Mesodermal cell (in vitro differentiated cells): ENCODE measurements around the gene RBM20.

Experiments
- H3K27ac ChIP-seq: 2 replicates; pipeline ENCODE4 v1.7.0; 2013; ENCODE audit warnings: mild to moderate bottlenecking, low read depth, low read length, moderate library complexity; ENCODE audit not compliant: severe bottlenecking
- H3K36me3 ChIP-seq: 2 replicates; pipeline ENCODE4 v1.7.1; 2013; ENCODE audit warnings: mild to moderate bottlenecking, low read length, moderate library complexity; ENCODE audit not compliant: control insufficient read depth, insufficient read depth
- H3K4me1 ChIP-seq: one replicate; pipeline ENCODE4 v1.7.1; 2013; ENCODE audit warnings: mild to moderate bottlenecking, low read length; ENCODE audit not compliant: insufficient read depth, control insufficient read depth, poor library complexity, severe bottlenecking
- H3K4me3 ChIP-seq: 2 replicates; pipeline ENCODE4 v1.7.0; 2013; ENCODE audit warnings: low read length, control low read depth, mild to moderate bottlenecking; ENCODE audit not compliant: insufficient read depth, poor library complexity, severe bottlenecking; ENCODE audit errors: extremely low read depth
- H3K9me3 ChIP-seq: 2 replicates; pipeline ENCODE4 v1.7.1; 2013; ENCODE audit warnings: mild to moderate bottlenecking, low read length, moderate library complexity; ENCODE audit not compliant: control insufficient read depth
- WGBS, 2 experiments: methylation state at CpG; one replicate each; pipeline ENCODE4 v1.1.5; 2013; ENCODE audit warnings: missing lambda C conversion rate in 2 of 2; ENCODE audit not compliant: insufficient coverage in 2 of 2; 5-methylcytosine and 5-hydroxymethylcytosine counted together

RBM20 gene

GRCh38 chr10:110680273-110681020 is 36.3 kb downstream of the RBM20 start:
- Histone ChIP-seq H3K4me3 (no peak overlapping the region), H3K9me3 (no peaks in the 10 kb centered on the region), H3K4me1 (peaks cover 7% of the 10 kb centered on the region), H3K27ac (no peak overlapping the region), H3K36me3 (no peaks in the 10 kb centered on the region)
- WGBS, 2 experiments, result 74 to 79% methylated on average over 14 of the region's 18 CpGs

- WGBS, 2 experiments, result 25 to 80% methylated on average over 1 to 2 of the region's 7 CpGs
- Histone ChIP-seq H3K9me3 (no peaks in the 10 kb centered on the region), H3K4me1 (peaks cover 14% of the 10 kb centered on the region), H3K4me3 (no peak overlapping the region), H3K27ac (no peak overlapping the region), H3K36me3 (no peaks in the 10 kb centered on the region)
Measured at GRCh38 chr10:110681023-110681681, 37.0 kb downstream of the RBM20 start.

- H3K4me3 ChIP-seq, result no peak overlapping the region
- no peak overlapping the region for H3K27ac ChIP-seq
- H3K4me1 ChIP-seq, result peaks cover 16% of the 10 kb centered on the region
- H3K36me3 ChIP-seq, result no peaks in the 10 kb centered on the region
- no peaks in the 10 kb centered on the region for H3K9me3 ChIP-seq
- 100% methylated on average over 2 of the region's 3 CpGs for WGBS, 2 experiments
Measured at GRCh38 chr10:110682348-110682747, 38.2 kb downstream of the RBM20 start.

- Histone ChIP-seq H3K36me3 (no peaks in the 10 kb centered on the region), H3K9me3 (no peaks in the 10 kb centered on the region), H3K27ac (no peak overlapping the region), H3K4me1 (peaks cover 16% of the 10 kb centered on the region), H3K4me3 (no peak overlapping the region)
- WGBS, 2 experiments, result 69 to 73% methylated on average over 18 to 22 of the region's 22 CpGs
Measured at GRCh38 chr10:110684800-110685446, 40.8 kb downstream of the RBM20 start.

GRCh38 chr10:110686047-110686446 is 41.9 kb downstream of the RBM20 start:
- no peaks in the 10 kb centered on the region for H3K9me3 ChIP-seq
- H3K4me1 ChIP-seq, result peaks cover 16% of the 10 kb centered on the region
- no peak overlapping the region for H3K27ac ChIP-seq
- 94 to 100% methylated on average over 4 of the region's 6 CpGs for WGBS, 2 experiments
- no peaks in the 10 kb centered on the region for H3K36me3 ChIP-seq
- H3K4me3 ChIP-seq, result no peak overlapping the region

GRCh38 chr10:110686949-110687348 is 42.8 kb downstream of the RBM20 start:
- Histone ChIP-seq H3K4me1 (peaks cover 16% of the 10 kb centered on the region), H3K9me3 (peaks cover 3% of the 10 kb centered on the region), H3K27ac (no peak overlapping the region), H3K4me3 (no peak overlapping the region), H3K36me3 (no peaks in the 10 kb centered on the region)
- 100% methylated on average over 1 of the region's 2 CpGs for WGBS, 2 experiments

GRCh38 chr10:110687400-110687799 is 43.3 kb downstream of the RBM20 start:
- Histone ChIP-seq H3K27ac (no peak overlapping the region), H3K4me1 (peaks cover 16% of the 10 kb centered on the region), H3K9me3 (peaks cover 5% of the 10 kb centered on the region), H3K36me3 (no peaks in the 10 kb centered on the region), H3K4me3 (no peak overlapping the region)
- 96 to 100% methylated on average over 3 of the region's 6 CpGs for WGBS, 2 experiments

- Histone ChIP-seq H3K9me3 (peaks cover 5% of the 10 kb centered on the region), H3K4me1 (peaks cover 2% of the 10 kb centered on the region), H3K27ac (no peak overlapping the region), H3K4me3 (no peak overlapping the region), H3K36me3 (no peaks in the 10 kb centered on the region)
- WGBS, 2 experiments, result no CpG with 5 or more reads among the region's 2 CpGs
Measured at GRCh38 chr10:110691139-110691538, 47.0 kb downstream of the RBM20 start.

GRCh38 chr10:110694263-110694662 is 50.1 kb downstream of the RBM20 start:
- no peak overlapping the region for H3K27ac ChIP-seq
- H3K4me1 ChIP-seq, result no peaks in the 10 kb centered on the region
- 83% methylated on average over 1 of the region's 1 CpG; no CpG with 5 or more reads in 1 of the 2 experiments for WGBS, 2 experiments
- H3K9me3 ChIP-seq, result peaks cover 5% of the 10 kb centered on the region
- no peaks in the 10 kb centered on the region for H3K36me3 ChIP-seq
- no peak overlapping the region for H3K4me3 ChIP-seq

GRCh38 chr10:110694820-110695538 is 50.8 kb downstream of the RBM20 start:
- Histone ChIP-seq H3K27ac (no peak overlapping the region), H3K36me3 (no peaks in the 10 kb centered on the region), H3K4me3 (no peak overlapping the region), H3K4me1 (no peaks in the 10 kb centered on the region), H3K9me3 (peaks cover 5% of the 10 kb centered on the region)
- WGBS, 2 experiments, result 76 to 85% methylated on average over 3 of the region's 5 CpGs
